Nephron progenitor cell (in vitro differentiated cells): ENCODE data around the gene ENOX2.

ENCODE experiments used
- DNase-seq: peaks from one replicate; pipeline ENCODE4 v3.0.0; 2021
- H3K27ac Mint-ChIP-seq: 2 replicates; pipeline ENCODE4 v1.8.0; 2021; ENCODE audit warnings: mild to moderate bottlenecking, moderate library complexity, mixed read lengths
- H3K27me3 Mint-ChIP-seq: 2 replicates; pipeline ENCODE4 v1.8.0; 2021; ENCODE audit warnings: mild to moderate bottlenecking, low read depth, mixed read lengths; ENCODE audit not compliant: poor library complexity
- H3K36me3 Mint-ChIP-seq: 2 replicates; pipeline ENCODE4 v1.8.0; 2021; ENCODE audit warnings: low read depth, mixed read lengths
- H3K4me1 Mint-ChIP-seq: 2 replicates; pipeline ENCODE4 v1.8.0; 2021; ENCODE audit warnings: mixed read lengths
- H3K4me3 Mint-ChIP-seq: 2 replicates; pipeline ENCODE4 v1.8.0; 2021; ENCODE audit warnings: mild to moderate bottlenecking, moderate library complexity, mixed read lengths
- H3K9me3 Mint-ChIP-seq: 2 replicates; pipeline ENCODE4 v1.8.0; 2021; ENCODE audit warnings: mild to moderate bottlenecking, moderate library complexity, mixed read lengths
- TF ChIP-seq, protein P1 (sequence below): fragments of 200-600 bp; sonication (generic); IDR thresholded peaks from 2 replicates; pipeline ENCODE4 v1.5.0; 2021; ENCODE audit warnings: antibody characterized with exemption

The ENOX2 gene

DNA sequence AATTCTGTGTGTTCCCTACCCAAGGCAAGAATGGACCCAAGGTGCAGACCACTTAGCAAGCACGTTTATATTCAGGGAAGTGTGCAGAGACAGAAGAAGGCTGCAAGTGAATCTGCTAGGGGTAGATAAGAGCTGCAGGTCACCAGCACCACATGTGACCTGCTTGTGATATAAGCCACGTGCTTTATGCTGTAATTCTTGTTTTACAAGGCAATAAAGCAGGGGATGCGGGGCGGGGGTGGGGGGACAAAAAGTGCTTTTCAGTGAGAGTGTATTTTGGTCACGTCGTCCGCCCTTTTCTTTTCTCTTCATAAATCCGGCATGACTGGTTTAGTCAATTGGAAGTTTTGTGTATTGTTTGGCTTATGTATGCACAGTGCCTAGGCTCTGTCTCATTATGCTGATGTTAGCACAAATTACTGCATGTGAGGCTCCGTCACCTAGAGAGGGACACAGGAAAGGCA is 308.5 kb downstream of the ENOX2 start:
- DNase-seq, result no peak
- TF ChIP-seq, protein P1, sequence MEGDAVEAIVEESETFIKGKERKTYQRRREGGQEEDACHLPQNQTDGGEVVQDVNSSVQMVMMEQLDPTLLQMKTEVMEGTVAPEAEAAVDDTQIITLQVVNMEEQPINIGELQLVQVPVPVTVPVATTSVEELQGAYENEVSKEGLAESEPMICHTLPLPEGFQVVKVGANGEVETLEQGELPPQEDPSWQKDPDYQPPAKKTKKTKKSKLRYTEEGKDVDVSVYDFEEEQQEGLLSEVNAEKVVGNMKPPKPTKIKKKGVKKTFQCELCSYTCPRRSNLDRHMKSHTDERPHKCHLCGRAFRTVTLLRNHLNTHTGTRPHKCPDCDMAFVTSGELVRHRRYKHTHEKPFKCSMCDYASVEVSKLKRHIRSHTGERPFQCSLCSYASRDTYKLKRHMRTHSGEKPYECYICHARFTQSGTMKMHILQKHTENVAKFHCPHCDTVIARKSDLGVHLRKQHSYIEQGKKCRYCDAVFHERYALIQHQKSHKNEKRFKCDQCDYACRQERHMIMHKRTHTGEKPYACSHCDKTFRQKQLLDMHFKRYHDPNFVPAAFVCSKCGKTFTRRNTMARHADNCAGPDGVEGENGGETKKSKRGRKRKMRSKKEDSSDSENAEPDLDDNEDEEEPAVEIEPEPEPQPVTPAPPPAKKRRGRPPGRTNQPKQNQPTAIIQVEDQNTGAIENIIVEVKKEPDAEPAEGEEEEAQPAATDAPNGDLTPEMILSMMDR, result no peak
- H3K9me3 Mint-ChIP-seq, result peaks cover 7% of the 10 kb centered on the region
- H3K27me3 Mint-ChIP-seq, result no peaks in the 10 kb centered on the region
- no peaks in the 10 kb centered on the region for H3K36me3 Mint-ChIP-seq
- H3K4me1 Mint-ChIP-seq, result peaks cover 36% of the 10 kb centered on the region
- no peak overlapping the region for H3K27ac Mint-ChIP-seq
- no peak overlapping the region for H3K4me3 Mint-ChIP-seq

DNA sequence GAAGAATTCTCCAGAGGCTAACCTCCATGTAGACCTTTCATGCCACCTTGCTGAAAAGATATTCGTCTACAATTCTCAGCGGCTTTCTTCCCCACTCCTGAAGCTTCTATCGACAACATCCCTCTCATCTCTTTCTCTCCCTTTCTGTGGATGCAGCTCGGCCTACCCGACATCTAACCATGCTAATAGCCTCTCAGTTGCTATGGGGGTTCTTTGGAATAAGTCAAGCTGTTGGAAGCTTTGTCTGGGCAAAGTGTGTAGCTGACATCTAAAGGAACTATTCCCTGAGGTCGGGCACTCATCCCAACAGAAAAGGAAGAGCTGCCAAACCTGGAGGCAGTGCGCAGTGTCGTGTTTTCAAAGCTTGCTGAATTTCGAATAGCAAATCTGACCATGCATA is 309.1 kb downstream of the ENOX2 start:
- H3K9me3 Mint-ChIP-seq, result peaks cover 7% of the 10 kb centered on the region

DNA sequence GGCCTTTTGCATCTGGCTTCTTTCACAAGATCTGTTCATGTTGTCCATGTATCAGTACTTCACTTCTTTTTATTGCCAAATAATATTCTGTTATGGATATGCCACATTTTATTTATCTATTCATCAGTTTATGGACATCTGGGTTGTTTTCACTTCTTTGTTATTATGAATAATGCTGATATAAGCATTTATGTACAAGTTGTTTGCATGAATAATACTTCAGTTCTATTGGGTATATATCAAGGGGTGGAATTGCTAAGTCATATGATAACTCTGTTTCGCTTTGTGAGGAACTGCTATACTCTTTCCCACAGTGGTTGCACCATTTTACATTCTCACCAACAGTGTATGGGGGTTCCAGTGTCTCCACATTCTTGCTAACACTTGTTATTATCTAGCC is 310.8 kb downstream of the ENOX2 start:
- DNase-seq, result no peak
- Mint-ChIP-seq H3K9me3 (peaks cover 7% of the 10 kb centered on the region), H3K4me3 (no peak overlapping the region), H3K36me3 (no peaks in the 10 kb centered on the region), H3K4me1 (peaks cover 17% of the 10 kb centered on the region), H3K27me3 (no peaks in the 10 kb centered on the region), H3K27ac (no peak overlapping the region)
- TF ChIP-seq, protein P1, result no peak

More for the DNA sequence above, 309.1 kb downstream of the ENOX2 start:
- H3K27ac Mint-ChIP-seq, result peak overlapping the region; percentile 77
- no peaks in the 10 kb centered on the region for H3K36me3 Mint-ChIP-seq
- H3K4me3 Mint-ChIP-seq, result no peak overlapping the region
- TF ChIP-seq, protein P1, result no peak
- peaks cover 34% of the 10 kb centered on the region for H3K4me1 Mint-ChIP-seq
- no peaks in the 10 kb centered on the region for H3K27me3 Mint-ChIP-seq
- DNase-seq, result no peak

DNA sequence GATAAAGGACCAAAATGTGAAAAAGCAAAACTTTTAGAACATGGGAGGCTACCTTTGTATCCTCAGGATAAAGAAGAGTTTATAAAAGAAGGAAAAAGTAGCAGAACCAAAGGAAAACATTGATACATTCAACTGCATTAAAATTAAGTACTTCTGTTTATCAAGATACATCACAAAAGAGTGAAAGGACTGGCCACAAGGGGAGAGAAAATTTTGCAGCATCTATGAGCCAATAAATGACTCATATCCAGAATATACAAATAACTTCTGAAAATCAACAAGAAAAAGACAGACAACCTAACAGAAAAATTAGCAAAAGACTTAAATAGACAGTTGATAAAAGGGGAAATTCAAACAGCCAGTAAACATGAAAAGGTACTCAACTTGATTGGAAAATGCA is 324.1 kb downstream of the ENOX2 start:
- H3K36me3 Mint-ChIP-seq, result no peaks in the 10 kb centered on the region
- TF ChIP-seq, protein P1, result no peak
- no peak for DNase-seq
- peaks cover 21% of the 10 kb centered on the region for H3K9me3 Mint-ChIP-seq
- no peak overlapping the region for H3K4me3 Mint-ChIP-seq
- H3K27ac Mint-ChIP-seq, result no peak overlapping the region
- no peaks in the 10 kb centered on the region for H3K27me3 Mint-ChIP-seq
- peaks cover 17% of the 10 kb centered on the region for H3K4me1 Mint-ChIP-seq

DNA sequence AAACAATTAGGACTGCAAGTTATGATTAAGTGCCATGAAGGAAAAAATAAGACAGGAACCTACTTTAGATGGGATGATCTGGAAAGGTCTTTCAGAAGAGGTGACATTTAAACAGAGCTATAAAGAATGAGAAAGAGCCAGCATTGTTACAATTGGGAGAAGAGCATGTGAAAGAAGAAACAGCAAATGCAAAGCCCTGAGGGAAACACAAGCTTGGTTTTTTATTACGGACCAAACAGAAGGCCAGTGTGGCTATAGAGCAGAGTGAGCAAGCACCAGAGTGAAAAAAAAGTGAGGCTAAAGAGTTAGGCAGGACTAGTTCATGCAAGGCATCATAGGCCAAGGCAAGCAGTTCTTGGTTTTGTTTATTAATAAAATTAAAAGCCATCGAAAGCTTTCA is 325.6 kb downstream of the ENOX2 start:
- Mint-ChIP-seq H3K4me1 (peaks cover 17% of the 10 kb centered on the region), H3K9me3 (peaks cover 26% of the 10 kb centered on the region), H3K27me3 (peaks cover 2% of the 10 kb centered on the region), H3K27ac (peak overlapping the region; percentile 37), H3K36me3 (peaks cover 5% of the 10 kb centered on the region), H3K4me3 (no peak overlapping the region)
- no peak for DNase-seq
- TF ChIP-seq, protein P1, result no peak

DNA sequence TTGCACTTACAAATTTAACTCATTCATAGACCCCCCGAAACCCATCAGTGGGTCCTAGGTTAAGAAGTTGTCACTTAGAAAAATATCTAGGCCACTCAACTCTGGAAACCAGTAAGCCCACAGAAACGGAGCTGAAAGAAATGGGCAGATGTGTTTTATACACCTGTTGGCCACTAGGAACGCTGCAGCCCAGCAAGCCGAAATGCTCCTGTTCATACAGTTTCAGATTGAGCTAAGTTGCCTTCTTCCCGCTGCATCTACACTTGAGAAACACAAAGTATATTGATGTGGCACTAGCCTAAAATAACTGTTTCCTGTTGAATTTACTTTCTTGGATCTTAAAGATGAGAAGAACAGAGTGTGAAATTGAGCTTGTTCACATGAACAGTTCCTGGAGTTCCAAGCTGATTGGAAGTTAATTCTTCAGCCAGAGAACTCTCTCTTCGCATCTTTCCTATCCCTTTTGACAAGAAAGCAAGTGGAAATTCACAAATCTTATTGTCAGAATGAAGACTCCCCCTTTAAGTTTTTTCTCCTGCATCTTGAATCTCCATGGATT is 327.1 kb downstream of the ENOX2 start:
- peaks cover 3% of the 10 kb centered on the region for H3K27me3 Mint-ChIP-seq
- peaks cover 17% of the 10 kb centered on the region for H3K4me1 Mint-ChIP-seq
- H3K9me3 Mint-ChIP-seq, result peaks cover 20% of the 10 kb centered on the region
- peak; percentile 34 for DNase-seq
- TF ChIP-seq, protein P1, result peak; percentile 86
- peaks cover 5% of the 10 kb centered on the region for H3K36me3 Mint-ChIP-seq
- no peak overlapping the region for H3K4me3 Mint-ChIP-seq
- H3K27ac Mint-ChIP-seq, result no peak overlapping the region
